ENCODE measurements around the gene GPR135.

The GPR135 gene, protein sequence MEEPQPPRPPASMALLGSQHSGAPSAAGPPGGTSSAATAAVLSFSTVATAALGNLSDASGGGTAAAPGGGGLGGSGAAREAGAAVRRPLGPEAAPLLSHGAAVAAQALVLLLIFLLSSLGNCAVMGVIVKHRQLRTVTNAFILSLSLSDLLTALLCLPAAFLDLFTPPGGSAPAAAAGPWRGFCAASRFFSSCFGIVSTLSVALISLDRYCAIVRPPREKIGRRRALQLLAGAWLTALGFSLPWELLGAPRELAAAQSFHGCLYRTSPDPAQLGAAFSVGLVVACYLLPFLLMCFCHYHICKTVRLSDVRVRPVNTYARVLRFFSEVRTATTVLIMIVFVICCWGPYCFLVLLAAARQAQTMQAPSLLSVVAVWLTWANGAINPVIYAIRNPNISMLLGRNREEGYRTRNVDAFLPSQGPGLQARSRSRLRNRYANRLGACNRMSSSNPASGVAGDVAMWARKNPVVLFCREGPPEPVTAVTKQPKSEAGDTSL
- total RNA-seq, result 1.3 to 5.1 (median 2.9) reads per million in 4 experiments

DNA sequence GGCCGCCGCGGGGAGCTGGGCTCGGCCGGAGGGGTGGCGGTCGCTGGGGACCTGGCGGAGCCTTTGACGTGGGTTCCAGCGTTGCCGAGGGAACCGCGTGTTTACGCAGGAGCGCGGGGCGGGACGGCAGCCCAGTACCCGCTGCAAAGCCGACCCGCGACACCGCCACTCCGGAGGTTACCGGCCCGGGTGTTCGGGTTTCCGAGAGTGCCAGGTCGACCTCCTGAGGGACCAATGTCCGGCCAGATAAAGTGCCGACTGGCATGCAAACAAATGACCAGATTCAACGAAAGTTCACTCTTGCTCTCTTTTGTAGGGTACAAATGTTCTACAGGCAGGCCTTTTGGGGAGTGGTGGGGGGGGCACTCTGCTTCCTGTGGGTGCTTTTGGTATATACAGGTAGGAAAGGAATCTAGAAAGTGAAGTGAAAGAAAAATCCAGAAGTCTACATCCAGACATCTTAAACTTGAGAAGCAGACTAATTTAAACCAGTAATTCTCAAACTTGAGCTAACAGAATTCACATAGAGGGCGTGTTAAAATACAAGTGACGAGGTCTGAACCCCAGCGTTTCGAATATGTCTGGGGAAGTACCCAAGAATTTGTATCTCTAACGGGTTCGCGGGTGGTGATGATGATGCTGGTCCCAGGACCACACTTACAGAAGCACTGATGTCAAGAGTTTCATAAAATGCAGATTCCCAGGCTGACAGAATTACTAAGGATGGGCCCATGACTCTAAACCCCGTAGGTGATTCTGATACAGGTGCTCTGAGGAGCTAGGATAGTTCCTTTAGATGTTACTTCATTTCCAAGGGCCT lies at the start of gene GPR135:
TSS of gene GPR135 (minus strand) at position 65 of the 820 bp plus-strand sequence. CDS start 154 bp downstream, outside the sequence.
- DNase-seq, result no peak

DNA sequence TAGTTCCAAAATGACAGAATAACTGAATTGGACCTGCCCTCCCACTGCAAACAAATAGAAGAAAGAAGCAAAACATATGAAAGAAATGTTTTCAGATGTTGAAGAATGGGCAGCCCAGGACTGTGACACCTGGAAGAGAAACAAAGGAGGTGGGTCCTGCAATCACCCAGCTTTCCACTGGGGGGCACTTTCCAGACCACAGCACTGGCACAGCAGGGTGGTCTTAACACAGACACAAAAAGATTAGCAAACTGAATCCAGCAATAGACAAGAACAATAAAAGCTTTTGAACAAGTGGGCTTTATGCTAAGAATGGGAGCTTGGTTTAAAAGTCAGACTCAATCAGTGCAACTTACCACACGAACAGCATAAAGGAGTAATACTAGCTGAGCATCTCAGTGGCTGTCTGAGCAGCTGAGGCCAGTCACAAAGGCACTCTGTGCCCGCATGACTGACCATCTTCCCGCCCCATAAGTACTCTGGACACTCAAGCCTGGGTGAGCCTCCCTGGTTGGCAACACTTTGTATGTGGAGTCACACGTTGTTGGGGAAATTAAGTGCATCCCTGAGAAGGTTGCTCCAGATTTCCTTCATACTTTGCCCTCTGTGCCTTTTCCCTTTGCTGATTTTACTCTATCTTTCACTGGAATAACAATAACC lies 46.9 kb upstream of the GPR135 start:
- no peak for DNase-seq

DNA sequence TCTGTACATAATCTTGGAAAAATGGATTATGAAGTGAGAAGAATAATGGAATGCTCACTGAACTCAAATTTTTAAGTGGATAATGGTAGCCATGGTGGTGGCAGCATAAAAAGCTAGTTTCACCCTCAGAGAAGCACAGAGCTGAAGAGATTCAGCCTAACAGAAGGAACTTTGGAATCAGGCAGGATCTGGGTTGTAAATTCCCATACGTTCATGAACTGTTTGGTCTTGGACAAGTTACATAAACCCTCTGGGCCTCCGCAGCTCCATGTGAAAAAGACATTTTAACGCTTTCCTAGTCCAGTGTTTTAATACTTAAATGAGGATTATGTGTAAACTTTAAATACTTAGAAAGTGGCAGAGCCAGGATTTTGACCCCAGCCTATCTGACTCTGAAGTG lies 45.8 kb upstream of the GPR135 start:
- DNase-seq, result no peak

DNA sequence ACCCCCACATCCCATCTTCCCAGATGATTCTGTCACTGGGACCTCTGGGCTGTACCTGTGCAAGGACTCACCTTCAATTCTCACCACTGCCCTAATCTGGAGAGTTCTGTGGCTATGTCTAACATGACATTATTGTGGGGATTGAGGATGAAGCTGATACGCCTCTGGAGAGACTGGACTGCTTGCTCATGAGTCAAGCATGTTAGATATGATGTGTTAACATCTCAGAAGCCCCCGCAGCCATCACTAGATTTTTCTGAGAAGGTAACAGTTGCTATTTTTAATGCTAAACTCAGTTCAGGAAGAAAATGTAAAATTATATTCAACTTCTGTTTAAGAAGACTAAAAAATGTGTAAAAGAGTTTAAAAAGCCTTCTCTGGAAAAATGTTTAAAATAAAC lies 44.8 kb upstream of the GPR135 start:
- DNase-seq, result no peak

DNA sequence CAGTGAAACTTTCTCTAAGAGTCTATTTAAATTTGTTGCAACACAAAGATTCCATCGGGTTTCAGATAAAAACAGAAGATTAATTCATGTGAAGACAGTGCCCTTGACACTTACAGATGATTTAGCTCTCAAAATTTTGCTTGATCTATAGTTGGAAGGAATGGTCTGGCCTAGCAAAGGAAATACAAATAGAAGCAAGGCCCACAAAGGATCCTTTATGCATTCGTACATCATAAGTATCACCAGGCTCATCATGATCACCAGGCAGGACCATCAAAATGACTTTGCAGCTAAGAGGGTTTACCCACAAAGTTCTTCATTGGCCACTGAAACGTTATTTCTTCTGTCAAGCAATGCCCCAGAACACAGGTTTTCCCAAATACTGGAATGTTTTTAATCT lies 43.9 kb upstream of the GPR135 start:
- DNase-seq, result no peak

DNA sequence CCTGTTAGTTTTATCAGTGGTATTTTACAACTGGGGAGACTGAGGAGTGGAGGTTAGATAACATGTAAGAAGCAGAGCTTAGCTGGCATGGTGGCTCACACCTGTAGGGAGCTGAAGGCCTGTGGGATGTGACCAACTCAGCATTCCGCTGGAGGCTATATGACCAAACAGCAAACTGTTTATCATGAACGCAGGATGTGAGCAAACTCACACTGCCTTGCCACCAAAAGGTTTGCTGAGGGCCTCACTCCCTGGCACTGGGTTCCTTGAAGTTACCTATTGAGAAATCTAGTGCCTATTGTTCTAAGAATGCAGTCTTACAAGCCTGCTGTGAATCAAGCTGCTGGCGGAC lies 42.5 kb upstream of the GPR135 start:
- DNase-seq, result no peak

DNA sequence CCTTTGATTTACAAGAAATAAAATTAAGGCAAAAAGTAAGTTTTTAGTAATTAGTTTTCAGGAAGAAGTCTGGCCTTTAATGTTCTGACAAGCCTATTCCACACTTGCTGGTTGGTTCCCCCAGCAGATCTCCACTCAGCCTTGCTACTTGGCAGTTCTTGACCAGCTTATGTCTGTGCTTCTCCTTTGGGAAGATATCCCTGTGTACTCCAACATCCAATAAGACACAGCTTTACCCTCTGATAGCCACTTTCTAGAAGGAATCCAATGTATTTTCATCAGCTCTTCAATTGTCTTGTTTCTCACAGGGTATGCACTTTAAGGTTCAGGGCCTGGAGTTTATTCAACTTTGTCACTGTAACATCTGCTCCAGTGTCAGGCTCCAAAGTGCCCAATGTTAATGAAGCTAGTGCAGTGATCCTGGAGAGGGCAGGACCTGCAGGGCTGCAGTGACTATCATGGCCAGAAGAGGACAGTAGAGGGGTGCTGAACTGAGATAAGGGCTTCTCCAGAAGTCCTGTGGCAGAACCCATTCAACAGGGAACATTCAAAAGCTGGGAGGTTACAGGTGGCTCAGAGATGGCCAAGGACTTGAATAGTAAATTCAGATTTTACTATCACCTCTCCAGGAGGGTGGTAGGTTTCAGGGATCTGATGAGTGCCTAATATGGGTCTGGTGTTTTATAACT lies 42.0 kb upstream of the GPR135 start:
- peak; percentile 6 for DNase-seq

DNA sequence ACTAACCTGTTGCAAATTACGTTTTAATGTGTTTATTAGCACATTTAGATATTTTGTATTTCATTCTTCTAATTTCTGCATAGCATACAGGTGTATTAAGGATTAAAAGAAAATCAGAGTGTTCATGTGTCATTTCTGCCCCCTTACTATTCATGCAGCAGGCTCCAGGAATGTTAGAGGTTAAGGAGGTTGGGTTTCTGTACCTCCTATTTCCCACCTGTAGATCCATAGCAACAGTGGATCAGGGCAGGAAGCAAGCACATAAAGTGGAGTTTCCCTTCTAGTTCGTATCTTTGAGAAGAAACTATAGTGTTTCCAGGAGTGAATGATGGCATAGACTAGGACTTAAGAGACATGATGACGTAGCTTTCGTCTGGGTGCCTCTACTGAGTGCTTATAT lies 38.1 kb upstream of the GPR135 start:
- no peak for DNase-seq

DNA sequence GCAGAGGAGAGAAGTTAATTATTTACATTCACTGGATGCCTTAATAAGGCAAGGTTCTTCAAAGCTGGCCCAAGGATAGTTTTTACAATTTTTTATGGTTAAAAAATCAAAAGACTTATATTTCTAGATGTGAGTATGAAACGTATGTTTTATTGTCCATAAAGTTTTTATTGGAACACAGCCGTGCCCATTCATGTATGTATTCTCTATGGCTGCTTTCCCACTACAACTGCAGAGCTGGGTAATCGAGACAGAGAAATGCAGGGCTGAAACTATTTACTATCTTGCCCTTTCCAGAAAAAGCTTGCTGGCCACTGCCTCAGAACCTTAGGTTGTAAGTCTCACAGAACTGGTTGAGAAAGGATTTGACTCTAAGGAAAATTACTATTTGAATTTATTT lies 35.6 kb upstream of the GPR135 start:
- no peak for DNase-seq

DNA sequence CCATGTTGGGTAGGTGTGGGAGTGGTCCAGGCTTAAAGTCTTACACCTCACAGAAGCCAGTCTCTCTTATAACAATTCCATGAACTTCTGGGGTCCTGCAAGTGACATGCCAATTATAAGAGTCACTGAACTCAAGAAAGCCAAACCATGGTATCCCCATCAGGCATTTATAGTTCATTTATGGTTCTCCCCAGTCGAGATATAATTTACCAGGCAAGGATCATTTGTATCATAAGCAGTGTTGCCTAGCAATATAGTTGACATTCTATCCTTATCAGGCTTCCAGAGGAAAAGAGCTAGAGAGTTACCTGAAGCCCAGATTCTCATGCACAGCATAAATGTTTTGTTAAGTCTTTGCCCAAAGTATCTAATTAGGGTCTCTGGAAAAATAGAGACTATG lies 27.2 kb upstream of the GPR135 start:
- no peak for DNase-seq

DNA sequence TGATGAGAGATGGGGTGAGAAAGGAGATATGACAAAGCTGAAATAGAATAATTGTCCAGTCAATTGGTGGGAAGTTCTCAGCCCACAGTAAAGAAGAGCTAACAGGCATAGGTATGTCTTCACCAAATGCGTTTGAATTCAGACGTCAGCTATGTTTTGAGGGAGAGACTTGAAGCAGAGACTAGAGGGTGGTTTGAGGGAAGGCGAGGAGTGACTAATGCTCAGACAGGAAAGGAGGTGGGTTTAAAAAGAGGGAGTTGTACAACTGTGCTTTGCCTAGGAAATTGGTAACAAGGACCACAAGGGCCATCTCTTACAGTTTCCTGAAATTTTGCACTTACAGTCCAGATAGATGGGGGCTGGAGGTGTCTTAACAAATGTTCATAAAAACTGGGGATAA lies 25.6 kb upstream of the GPR135 start:
- DNase-seq, result no peak

DNA sequence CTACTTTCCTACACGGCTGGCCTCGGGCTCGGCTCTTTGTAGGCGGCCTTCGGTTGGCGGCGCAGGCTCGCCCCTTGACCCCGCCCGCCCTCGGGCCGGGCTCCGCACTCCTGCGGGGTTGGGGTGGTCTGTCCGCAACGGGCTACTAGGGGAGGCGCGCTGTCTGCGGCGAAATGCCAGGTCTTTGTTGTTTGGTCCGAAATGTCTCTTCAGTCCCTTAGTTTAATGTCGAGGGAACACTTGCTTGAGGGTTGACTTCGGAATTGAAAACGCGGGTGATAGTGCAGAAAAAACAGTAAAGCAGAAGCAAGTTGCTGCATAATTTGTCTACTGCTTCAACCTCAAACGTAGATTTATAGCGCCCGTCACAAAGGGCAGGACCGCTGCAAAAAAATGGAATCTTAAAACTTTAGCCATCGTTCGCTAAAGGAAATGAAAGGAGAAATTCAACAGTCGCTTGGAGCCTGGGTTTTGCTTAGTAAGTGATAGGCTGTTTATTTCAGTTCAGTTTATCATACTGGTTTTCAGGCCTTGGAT lies 19.5 kb upstream of the GPR135 start:
- DNase-seq, result no peak

DNA sequence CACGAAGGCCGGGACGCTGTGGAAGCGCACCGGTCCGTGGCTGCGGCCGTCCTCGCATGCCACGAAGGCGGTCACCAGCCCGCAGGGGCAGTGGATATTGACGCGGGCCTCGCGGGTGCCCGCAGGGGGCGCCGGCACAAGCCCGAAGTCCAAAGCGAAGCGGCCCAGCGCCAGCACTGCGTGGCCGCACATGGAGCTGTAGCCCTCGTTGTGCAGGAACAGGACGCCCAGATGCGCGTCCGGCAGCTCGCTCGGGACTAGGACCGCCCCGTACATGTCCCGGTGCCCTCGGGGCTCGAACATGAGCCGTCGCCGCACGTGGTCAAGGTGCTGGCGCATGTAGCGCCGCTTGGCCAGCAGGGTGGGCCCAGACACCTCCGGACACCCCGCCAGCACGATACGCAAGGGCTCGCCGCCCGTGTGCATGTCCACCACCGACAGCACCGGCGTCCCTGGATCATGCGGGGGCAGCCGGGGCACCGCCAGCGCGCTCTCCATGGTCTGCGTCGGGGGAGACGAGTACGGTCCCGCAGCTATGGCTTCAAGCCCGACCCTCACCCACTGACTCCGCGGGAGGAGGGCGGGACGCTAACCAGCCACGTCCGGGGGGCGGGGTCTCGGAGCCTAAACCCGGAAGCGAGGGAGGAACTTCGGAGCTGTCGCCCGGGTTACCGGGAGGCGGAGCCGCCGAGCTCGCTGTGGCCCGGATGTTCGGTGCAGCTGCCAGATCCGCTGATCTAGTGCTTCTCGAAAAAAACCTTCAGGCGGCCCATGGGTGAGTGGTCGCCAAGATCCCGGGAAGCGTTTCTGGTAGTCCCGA lies 18.8 kb upstream of the GPR135 start, which contains the start of the genes JKAMP and L3HYPDH:
TSS of gene JKAMP (plus strand) at position 699 of the 820 bp plus-strand sequence. CDS start at position 772, 73 bp downstream.
TSS of gene L3HYPDH (minus strand) at position 590 of the 820 bp plus-strand sequence. CDS start at position 498, 92 bp downstream.
- peak; percentile 94 for DNase-seq

DNA sequence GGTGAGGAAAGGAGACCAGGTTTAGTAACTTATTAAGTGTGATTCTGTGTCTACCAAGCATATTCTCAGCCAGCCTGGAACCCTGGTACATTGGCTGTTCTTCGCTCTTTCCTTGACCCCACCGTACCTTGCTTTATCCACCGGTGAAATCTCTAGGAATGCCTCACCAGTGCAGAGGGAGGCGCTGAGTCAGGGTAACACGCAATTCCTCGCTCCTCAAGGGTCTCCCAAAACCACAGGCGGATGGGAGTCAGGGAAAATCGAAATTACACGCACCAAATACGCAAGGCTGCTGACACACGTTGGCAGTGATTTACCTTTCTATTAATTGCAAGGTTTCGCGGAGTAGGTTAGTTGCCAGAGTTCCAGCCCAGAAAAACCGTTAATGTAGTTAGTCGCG lies 18.2 kb upstream of the GPR135 start:
- DNase-seq, result no peak

DNA sequence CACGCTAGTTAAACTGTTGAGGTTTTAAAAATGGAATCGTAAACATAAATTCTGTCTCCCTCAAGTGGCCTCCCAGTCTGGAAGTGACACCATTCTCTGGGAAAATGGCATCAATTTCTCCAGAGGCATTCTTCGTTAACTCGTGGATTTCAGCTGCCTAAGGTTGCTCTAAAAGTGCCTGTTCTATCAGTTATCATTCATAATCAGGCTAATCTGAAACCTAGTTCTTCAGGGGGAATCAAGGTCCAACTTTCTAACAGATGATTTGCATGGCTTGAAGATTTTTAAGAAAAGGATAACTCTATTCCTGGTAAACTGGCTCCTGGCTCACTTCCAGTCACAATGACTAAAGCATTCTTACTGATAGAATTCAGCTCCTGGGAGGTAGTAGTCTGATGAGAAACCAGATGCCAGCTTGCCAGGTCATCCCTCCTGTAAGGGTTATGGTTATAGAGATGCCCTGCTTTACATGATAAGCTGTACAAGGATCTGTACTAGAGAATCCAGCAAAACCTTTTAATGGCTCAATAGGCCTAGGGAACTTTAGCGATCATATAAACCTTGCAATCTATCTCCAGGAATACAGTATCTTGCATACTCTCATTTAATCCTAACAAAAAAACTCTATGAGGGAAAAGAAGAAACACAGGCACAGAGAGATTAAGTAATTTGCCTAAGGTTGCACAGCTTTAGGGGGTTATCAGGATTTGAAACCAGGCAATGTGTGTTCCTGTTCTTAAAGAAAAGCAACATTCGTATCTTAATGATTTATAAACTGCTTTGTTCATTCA lies 17.6 kb upstream of the GPR135 start:
- no peak for DNase-seq

DNA sequence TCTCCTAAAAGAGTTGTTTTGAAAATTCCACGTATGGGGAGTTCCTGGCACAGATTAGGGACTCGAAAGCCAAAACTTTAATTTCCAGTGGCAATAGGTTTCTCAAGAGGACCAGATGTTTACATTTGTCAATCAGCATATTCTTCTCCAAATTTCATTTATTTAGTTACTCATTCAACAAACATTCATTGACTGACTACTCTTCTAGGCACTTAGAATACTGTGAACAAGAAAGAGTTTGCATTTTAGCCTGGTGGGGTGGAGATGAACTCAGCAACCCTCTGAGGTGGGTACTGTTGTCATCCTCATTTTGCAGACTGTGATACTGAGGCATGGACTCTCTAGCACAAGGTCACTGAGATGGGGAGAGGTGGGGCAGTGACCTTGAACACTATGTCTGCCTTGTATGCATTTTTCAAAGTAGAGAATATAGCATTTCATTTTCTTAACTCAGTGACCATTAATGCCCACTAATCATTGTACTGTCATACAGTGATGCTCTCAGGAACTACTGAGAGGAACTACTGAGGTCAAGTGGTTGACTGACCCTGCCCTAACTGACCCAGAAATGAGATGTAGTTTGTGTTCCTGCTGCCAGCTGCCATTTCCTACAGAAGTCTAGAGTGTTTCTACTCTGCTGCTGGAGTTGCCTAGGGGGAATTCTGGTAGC lies 16.8 kb upstream of the GPR135 start:
- no peak for DNase-seq

DNA sequence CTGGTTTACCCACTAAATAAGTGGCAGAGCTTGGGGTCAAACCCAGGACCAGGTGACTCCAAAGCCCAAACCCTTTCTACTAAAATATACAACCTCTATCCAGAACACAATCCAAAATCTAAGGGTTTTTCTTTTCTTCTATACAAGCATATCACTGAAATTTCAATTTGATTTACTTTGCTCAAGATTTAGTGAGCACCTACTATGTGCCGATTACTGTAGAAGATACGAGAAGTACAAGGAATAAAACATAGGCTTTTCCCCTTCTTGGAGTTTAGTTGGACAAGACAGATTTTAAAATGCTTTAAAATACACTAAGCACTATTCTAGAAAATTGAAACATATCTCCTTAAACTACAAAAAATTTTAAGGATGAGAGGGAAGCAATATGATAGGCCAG lies 16.2 kb upstream of the GPR135 start:
- DNase-seq, result no peak

DNA sequence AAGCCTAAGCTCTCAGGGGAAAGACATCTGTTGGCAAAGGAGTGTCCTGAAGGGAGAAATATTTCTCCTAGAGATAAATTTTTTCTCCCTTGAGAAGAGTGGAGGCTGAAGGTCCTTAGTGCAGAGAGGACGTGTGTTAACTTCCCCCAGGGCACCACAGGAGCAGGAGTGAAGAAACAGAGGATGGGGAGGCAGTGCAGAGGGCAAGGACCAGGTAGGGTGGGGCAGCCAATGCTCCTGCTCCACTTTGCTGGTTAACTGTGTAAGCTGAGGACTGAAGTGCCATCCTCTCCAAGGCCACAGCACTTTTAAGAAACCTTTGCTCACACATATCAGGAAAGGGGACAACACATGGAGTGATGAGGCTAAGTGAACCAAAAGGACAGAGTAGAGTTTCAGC lies 15.0 kb upstream of the GPR135 start:
- DNase-seq, result no peak

DNA sequence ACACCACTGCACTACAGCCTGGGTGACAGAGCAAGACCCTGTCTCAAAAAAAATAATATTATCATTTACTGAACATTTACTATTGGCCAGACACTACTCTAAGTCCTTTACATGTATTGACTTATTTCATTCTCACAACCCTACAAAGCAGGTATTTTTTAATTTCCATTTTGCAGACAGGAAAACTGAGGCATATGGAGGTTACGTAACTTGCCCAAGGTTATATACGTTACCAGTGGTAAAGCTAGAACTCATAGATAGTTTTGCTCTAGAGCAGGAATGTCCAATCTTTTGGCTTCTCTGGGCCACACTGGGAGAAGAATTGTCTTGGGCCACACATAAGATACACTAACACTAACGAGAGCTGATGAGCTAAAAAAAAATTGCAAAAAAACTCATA lies 13.4 kb upstream of the GPR135 start:
- DNase-seq, result no peak

DNA sequence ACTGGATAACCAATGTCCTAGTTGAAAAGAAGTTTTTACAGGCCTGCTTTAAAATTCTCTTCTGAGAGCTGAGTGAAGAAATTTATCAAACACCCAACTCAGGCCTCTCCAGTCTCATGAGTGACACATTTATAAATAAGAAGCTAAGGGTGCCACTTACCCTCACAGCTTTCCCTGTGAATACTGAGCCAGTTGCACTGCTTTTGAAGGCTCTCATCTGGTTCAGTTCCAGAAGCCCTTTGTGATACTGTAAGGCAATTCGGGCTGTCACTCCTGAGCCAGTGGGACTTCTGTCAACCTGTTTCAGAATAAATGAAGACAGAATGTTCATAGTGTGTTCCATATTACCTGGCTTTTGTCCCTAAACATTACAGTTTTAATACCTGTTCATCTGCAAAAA lies 10.5 kb upstream of the GPR135 start:
- no peak for DNase-seq
